ENCODE data around the gene ATP10A. TPM values are rescaled to one million over a fixed set of nuclear protein-coding genes. Genes with fewer than 3 reads are reported as not detected.
A peak's percentile ranks its signal among the peaks of the same experiment; 100 is the strongest.

Gene ATP10A
- total RNA-seq, 1 experiment from 2014 or later, result 3.9 TPM

DNA sequence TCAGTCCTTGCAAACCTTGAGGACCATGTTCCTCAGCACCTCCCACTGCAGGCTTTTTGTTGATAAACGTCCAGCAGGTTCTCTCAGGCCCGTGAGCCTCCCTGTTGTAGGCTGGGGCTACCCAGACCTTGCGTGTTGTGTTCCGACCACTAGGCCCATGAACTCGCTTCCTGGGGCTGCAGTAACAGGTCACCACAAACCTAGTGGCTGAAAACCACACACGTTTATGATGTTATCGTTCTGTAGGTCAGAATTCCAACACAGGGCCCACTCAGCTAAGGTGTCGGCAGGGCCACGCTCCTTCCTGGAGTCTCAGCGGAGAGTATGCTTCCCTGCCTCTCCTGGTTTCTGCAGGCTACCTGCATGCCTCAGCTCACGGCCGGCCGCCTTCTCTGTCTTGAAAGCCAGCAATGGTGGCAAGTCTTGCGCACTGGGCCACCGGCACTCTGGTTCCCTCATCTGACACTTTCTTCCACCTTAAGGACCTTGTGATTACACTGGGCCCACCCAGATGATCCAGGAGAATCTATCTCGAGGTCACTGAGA, 60.8 kb downstream of the ATP10A start:
- no peaks in the 10 kb centered on the region for H3K79me2 ChIP-seq (ENCODE audit: insufficient read depth, low read length)
- H3K23me2 ChIP-seq (ENCODE audit: insufficient read length, low read depth, low read length, poor library complexity, severe bottlenecking), result no peaks in the 10 kb centered on the region
- H4K8ac ChIP-seq (replicated peaks; ENCODE audit: insufficient read length, low read depth, low read length), result no peak overlapping the region
- no CpG with 5 or more reads among the region's 16 CpGs for WGBS (ENCODE audit: extremely low coverage, insufficient read length, low lambda C conversion rate)
- Mint-ChIP-seq H3K36me3 (ENCODE audit: insufficient read depth in 1 of 3, low read depth in 3 of 3) (no peaks in the 10 kb centered on the region; a peak in 1 of 7 replicates), H3K27ac (peak overlapping the region in 2 of 3 experiments; percentile 40 to 91; a peak in 2 of 7 replicates), H3K4me1 (peaks cover 14 to 40% of the 10 kb centered on the region in 2 experiments), H3K9me3 (no peaks in the 10 kb centered on the region; a peak in 1 of 5 replicates), H3K4me3 (no peak overlapping the region), H3K27me3 (ENCODE audit: low read depth) (no peaks in the 10 kb centered on the region)
- H2BK12ac ChIP-seq (ENCODE audit: insufficient read length, low read depth, low read length), result no peak overlapping the region
- no peak overlapping the region for H3K9ac ChIP-seq (ENCODE audit: extremely low read depth, insufficient read length, low read length)
- TF ChIP-seq, protein P1, sequence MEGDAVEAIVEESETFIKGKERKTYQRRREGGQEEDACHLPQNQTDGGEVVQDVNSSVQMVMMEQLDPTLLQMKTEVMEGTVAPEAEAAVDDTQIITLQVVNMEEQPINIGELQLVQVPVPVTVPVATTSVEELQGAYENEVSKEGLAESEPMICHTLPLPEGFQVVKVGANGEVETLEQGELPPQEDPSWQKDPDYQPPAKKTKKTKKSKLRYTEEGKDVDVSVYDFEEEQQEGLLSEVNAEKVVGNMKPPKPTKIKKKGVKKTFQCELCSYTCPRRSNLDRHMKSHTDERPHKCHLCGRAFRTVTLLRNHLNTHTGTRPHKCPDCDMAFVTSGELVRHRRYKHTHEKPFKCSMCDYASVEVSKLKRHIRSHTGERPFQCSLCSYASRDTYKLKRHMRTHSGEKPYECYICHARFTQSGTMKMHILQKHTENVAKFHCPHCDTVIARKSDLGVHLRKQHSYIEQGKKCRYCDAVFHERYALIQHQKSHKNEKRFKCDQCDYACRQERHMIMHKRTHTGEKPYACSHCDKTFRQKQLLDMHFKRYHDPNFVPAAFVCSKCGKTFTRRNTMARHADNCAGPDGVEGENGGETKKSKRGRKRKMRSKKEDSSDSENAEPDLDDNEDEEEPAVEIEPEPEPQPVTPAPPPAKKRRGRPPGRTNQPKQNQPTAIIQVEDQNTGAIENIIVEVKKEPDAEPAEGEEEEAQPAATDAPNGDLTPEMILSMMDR (conservative IDR thresholded peaks at IDR 0.05), result no peak
- no peak overlapping the region for H3K14ac ChIP-seq (ENCODE audit: insufficient read depth, low read length)
- H3K4ac ChIP-seq (ENCODE audit: low read depth, low read length), result no peak overlapping the region
- no peak overlapping the region for H3K27ac ChIP-seq (ENCODE audit: insufficient read length, low read depth, low read length)
- H4K20me1 ChIP-seq (ENCODE audit: control insufficient read depth, insufficient read depth, insufficient read length), result no peaks in the 10 kb centered on the region
- H2AFZ ChIP-seq (ENCODE audit: low read length), result no peak overlapping the region
- no peak overlapping the region for H3K18ac ChIP-seq (ENCODE audit: insufficient read length, low read depth, low read length)
- no peak overlapping the region for H2BK20ac ChIP-seq (ENCODE audit: low read depth, low read length, poor library complexity, severe bottlenecking)
- H3K23ac ChIP-seq (ENCODE audit: insufficient read length, low read depth, low read length), result no peak overlapping the region
- no peak overlapping the region for H4K91ac ChIP-seq (ENCODE audit: insufficient read length, low read depth, low read length)
- no peak overlapping the region for H3T11ph ChIP-seq (ENCODE audit: low read length)
- no peaks in the 10 kb centered on the region for H3K9me3 ChIP-seq (ENCODE audit: control insufficient read depth, low read depth, low read length)
- DNase-seq, result no peak
- no peak overlapping the region for H3K4me2 ChIP-seq (ENCODE audit: insufficient read depth, insufficient read length, low read length)
- H2BK5ac ChIP-seq (ENCODE audit: insufficient read length, low read length), result no peak overlapping the region
- no peak overlapping the region for H2BK120ac ChIP-seq (ENCODE audit: low read depth, low read length, poor library complexity, severe bottlenecking)
- no peaks in the 10 kb centered on the region for H3K79me1 ChIP-seq (ENCODE audit: insufficient read depth, low read depth, low read length, poor library complexity, severe bottlenecking)
- no peak overlapping the region for H4K5ac ChIP-seq (ENCODE audit: insufficient read length, low read depth, low read length)
- no peaks in the 10 kb centered on the region; the same call in 1 of the 2 replicates for H3K4me1 ChIP-seq (ENCODE audit: insufficient read depth, low read length)
- H3K27me3 ChIP-seq (ENCODE audit: insufficient read depth, low read length), result no peaks in the 10 kb centered on the region
- no peak overlapping the region for H2BK15ac ChIP-seq (ENCODE audit: low read depth, low read length)
- no peak overlapping the region for H2AK5ac ChIP-seq (ENCODE audit: insufficient read length, low read length)
- no peak overlapping the region for H3K56ac ChIP-seq (ENCODE audit: insufficient read length, low read depth, low read length)
